Glutamatergic neuron (in vitro differentiated cells): Measurements from ENCODE around the gene ZNF827. TPM values are rescaled to one million over a fixed set of nuclear protein-coding genes. Genes with fewer than 3 reads are reported as not detected.

Experiments
- DNase-seq: peaks from one replicate; pipeline ENCODE4 v3.0.0; 2022
- H3K27ac Mint-ChIP-seq: one replicate; pipeline ENCODE4 v1.8.0; 2020; ENCODE audit warnings: mild to moderate bottlenecking, mixed read lengths, inconsistent platforms; ENCODE audit not compliant: unreplicated experiment
- H3K27me3 Mint-ChIP-seq: one replicate; pipeline ENCODE4 v1.8.0; 2020; ENCODE audit warnings: mild to moderate bottlenecking, moderate library complexity, mixed read lengths, inconsistent platforms; ENCODE audit not compliant: unreplicated experiment
- H3K36me3 Mint-ChIP-seq: one replicate; pipeline ENCODE4 v1.8.0; 2020; ENCODE audit warnings: mild to moderate bottlenecking, mixed read lengths, inconsistent platforms; ENCODE audit not compliant: unreplicated experiment
- H3K4me1 Mint-ChIP-seq: one replicate; pipeline ENCODE4 v1.8.0; 2020; ENCODE audit warnings: mild to moderate bottlenecking, low read depth, mixed read lengths, inconsistent platforms; ENCODE audit not compliant: unreplicated experiment
- H3K4me3 Mint-ChIP-seq: one replicate; pipeline ENCODE4 v1.8.0; 2020; ENCODE audit warnings: mild to moderate bottlenecking, mixed read lengths, inconsistent platforms; ENCODE audit not compliant: unreplicated experiment
- H3K9me3 Mint-ChIP-seq: one replicate; pipeline ENCODE4 v1.8.0; 2020; ENCODE audit warnings: mild to moderate bottlenecking, moderate library complexity, mixed read lengths, inconsistent platforms; ENCODE audit not compliant: unreplicated experiment
- CTCF ChIP-seq: fragments of 200-600 bp; sonication (generic); IDR thresholded peaks from one replicate; pipeline ENCODE4 v1.5.0; 2021; ENCODE audit not compliant: partially characterized antibody, unreplicated experiment
- total RNA-seq: library from RNA; stranded (reverse); fragmentation: NEBNext Ultra II Directional; extraction: Animal tissue kit (Norgen Biotek cat#: 25700); gene quantifications from one replicate; pipeline ENCODE4 v1.2.1, GENCODE V29; 2021; ENCODE audit not compliant: unreplicated experiment

ZNF827 gene
- total RNA-seq, 1 donor from 2014 or later: 227 TPM

DNA sequence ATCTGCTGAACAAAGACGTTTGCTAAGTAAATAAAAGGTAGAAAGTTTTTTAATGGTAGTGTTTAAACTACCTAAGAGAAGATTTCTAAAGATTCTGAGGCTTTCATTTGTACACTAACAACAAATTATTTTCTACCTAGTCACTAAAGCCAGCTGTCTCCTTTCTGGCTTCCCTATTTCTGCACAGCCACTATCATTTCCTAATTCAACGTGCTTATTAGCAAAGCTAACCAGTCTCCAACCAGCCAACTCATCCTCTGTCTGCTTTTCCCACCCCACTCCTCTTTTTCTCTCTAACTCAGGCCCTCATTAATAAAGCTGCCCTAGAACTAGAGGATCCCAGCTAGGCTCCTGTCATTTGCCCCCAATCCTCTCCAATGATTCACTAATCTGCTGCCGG lies 118.2 kb downstream of the ZNF827 start:
- peak overlapping the region; percentile 64 for H3K4me3 Mint-ChIP-seq
- H3K36me3 Mint-ChIP-seq: peaks cover 7% of the 10 kb centered on the region
- peaks cover 10% of the 10 kb centered on the region for H3K9me3 Mint-ChIP-seq
- DNase-seq: no peak
- no peak for TF ChIP-seq CTCF
- peak overlapping the region; percentile 98 for H3K27ac Mint-ChIP-seq
- H3K27me3 Mint-ChIP-seq: peaks cover 8% of the 10 kb centered on the region
- H3K4me1 Mint-ChIP-seq: peaks cover 78% of the 10 kb centered on the region

GRCh38 chr4:145819853-145820181 lies 118.8 kb downstream of the ZNF827 start:
- peak; percentile 37 for DNase-seq
- H3K4me1 Mint-ChIP-seq: peaks cover 72% of the 10 kb centered on the region
- peak overlapping the region; percentile 98 for H3K27ac Mint-ChIP-seq
- peaks cover 14% of the 10 kb centered on the region for H3K9me3 Mint-ChIP-seq
- no peak for TF ChIP-seq CTCF
- peaks cover 1% of the 10 kb centered on the region for H3K36me3 Mint-ChIP-seq
- H3K27me3 Mint-ChIP-seq: peaks cover 8% of the 10 kb centered on the region
- peak overlapping the region; percentile 60 for H3K4me3 Mint-ChIP-seq

- H3K27ac Mint-ChIP-seq: peak overlapping the region; percentile 98
- H3K9me3 Mint-ChIP-seq: peaks cover 12% of the 10 kb centered on the region
- no peaks in the 10 kb centered on the region for H3K36me3 Mint-ChIP-seq
- DNase-seq: no peak
- H3K4me1 Mint-ChIP-seq: peaks cover 69% of the 10 kb centered on the region
- no peak for TF ChIP-seq CTCF
- H3K4me3 Mint-ChIP-seq: peak overlapping the region; percentile 60
- peaks cover 10% of the 10 kb centered on the region for H3K27me3 Mint-ChIP-seq
Measured at GRCh38 chr4:145819101-145819852, 119.3 kb downstream of the ZNF827 start.

- no peak for DNase-seq
- Mint-ChIP-seq H3K27me3 (peaks cover 10% of the 10 kb centered on the region), H3K4me1 (peaks cover 64% of the 10 kb centered on the region)
Measured at GRCh38 chr4:145818011-145818410, 120.6 kb downstream of the ZNF827 start.

More at GRCh38 chr4:145818011-145818410, 120.6 kb downstream of the ZNF827 start:
- no peak for TF ChIP-seq CTCF
- Mint-ChIP-seq H3K36me3 (peaks cover 2% of the 10 kb centered on the region), H3K9me3 (peaks cover 12% of the 10 kb centered on the region), H3K27ac (peak overlapping the region; percentile 98), H3K4me3 (no peak overlapping the region)
